Activated CD8-positive, alpha-beta memory T cell treated with anti-CD3 and anti-CD28 coated beads, Interleukin-2, amount 50 U/mL, for 1 hour (primary cell): ENCODE data around the gene PCSK5.

Experiments used
- DNase-seq: peaks from one replicate; pipeline ENCODE4 v3.0.0-alpha.2; 2020; ENCODE audit errors: extremely low read depth

Gene PCSK5

GRCh38 chr9:76137931-76138330 is 247.5 kb downstream of the PCSK5 start:
- DNase-seq = no peak

GRCh38 chr9:76138360-76138759 is 247.9 kb downstream of the PCSK5 start:
- DNase-seq = no peak

- DNase-seq = no peak
Observed at GRCh38 chr9:76143834-76144233, 253.4 kb downstream of the PCSK5 start.

GRCh38 chr9:76150013-76150412 is 259.5 kb downstream of the PCSK5 start:
- no peak for DNase-seq

- DNase-seq = no peak
Observed at GRCh38 chr9:76151267-76151666, 260.8 kb downstream of the PCSK5 start.

- no peak for DNase-seq
Observed at GRCh38 chr9:76153339-76153738, 262.9 kb downstream of the PCSK5 start.

GRCh38 chr9:76153902-76154629 is 263.6 kb downstream of the PCSK5 start:
- DNase-seq = no peak

- DNase-seq = no peak
Observed at GRCh38 chr9:76155361-76155760, 264.9 kb downstream of the PCSK5 start.

GRCh38 chr9:76158713-76159112 is 268.2 kb downstream of the PCSK5 start:
- no peak for DNase-seq

GRCh38 chr9:76159293-76159926 is 268.9 kb downstream of the PCSK5 start:
- DNase-seq = no peak

GRCh38 chr9:76161106-76161505 is 270.6 kb downstream of the PCSK5 start:
- DNase-seq = no peak

GRCh38 chr9:76161541-76161940 is 271.1 kb downstream of the PCSK5 start:
- DNase-seq = no peak

- DNase-seq = no peak
Observed at GRCh38 chr9:76162086-76162730, 271.7 kb downstream of the PCSK5 start.

GRCh38 chr9:76162751-76163500 is 272.5 kb downstream of the PCSK5 start:
- DNase-seq = no peak

GRCh38 chr9:76166526-76166925 is 276.1 kb downstream of the PCSK5 start:
- DNase-seq = no peak

GRCh38 chr9:76176171-76176570 is 285.7 kb downstream of the PCSK5 start:
- no peak for DNase-seq

GRCh38 chr9:76177931-76178330 is 287.5 kb downstream of the PCSK5 start:
- DNase-seq = no peak

- no peak for DNase-seq
Observed at GRCh38 chr9:76180541-76180940, 290.1 kb downstream of the PCSK5 start.

- DNase-seq = no peak
Observed at GRCh38 chr9:76181020-76181641, 290.7 kb downstream of the PCSK5 start.

- DNase-seq = no peak
Observed at GRCh38 chr9:76181781-76182180, 291.3 kb downstream of the PCSK5 start.

- no peak for DNase-seq
Observed at GRCh38 chr9:76185432-76185831, 295.0 kb downstream of the PCSK5 start.

GRCh38 chr9:76188286-76188685 is 297.8 kb downstream of the PCSK5 start:
- DNase-seq = no peak
